Loucy (cell line): ENCODE data around the gene IGFBP6.

Experiments used
- H2AFZ ChIP-seq: fragments of 200-600 bp; sonication (generic); 2 replicates; pipeline ENCODE4 v1.6.0; 2016; ENCODE audit warnings: antibody characterized with exemption, mild to moderate bottlenecking, low read length, moderate library complexity
- H3F3A ChIP-seq: fragments of 200-600 bp; 2 replicates; pipeline ENCODE4 v1.6.0; 2016; ENCODE audit warnings: antibody characterized with exemption, low read depth, mild to moderate bottlenecking
- H3K27me3 ChIP-seq: fragments of 200-600 bp; sonication (generic); 2 replicates; pipeline ENCODE4 v1.6.1; 2014; ENCODE audit warnings: low read length, mild to moderate bottlenecking; ENCODE audit not compliant: insufficient read depth, poor library complexity, severe bottlenecking
- H3K36me3 ChIP-seq: fragments of 200-600 bp; sonication (generic); 2 replicates; pipeline ENCODE4 v1.6.1; 2016; ENCODE audit warnings: low read length; ENCODE audit not compliant: insufficient read depth
- H3K4me1 ChIP-seq: fragments of 200-600 bp; sonication (generic); 2 replicates; pipeline ENCODE4 v1.5.1; 2014; ENCODE audit warnings: low read length, mild to moderate bottlenecking; ENCODE audit not compliant: insufficient read depth, poor library complexity, severe bottlenecking
- H3K4me2 ChIP-seq: fragments of 200-600 bp; sonication (generic); 2 replicates; pipeline ENCODE4 v1.6.0; 2014; ENCODE audit warnings: antibody characterized with exemption, low read length, low read depth, mild to moderate bottlenecking; ENCODE audit not compliant: poor library complexity, severe bottlenecking
- H3K4me3 ChIP-seq: fragments of 200-600 bp; sonication (generic); 2 replicates; pipeline ENCODE4 v1.5.1; 2014; ENCODE audit warnings: low read length, mild to moderate bottlenecking, mixed read lengths; ENCODE audit not compliant: poor library complexity, severe bottlenecking
- H3K79me2 ChIP-seq: fragments of 200-600 bp; sonication (generic); 2 replicates; pipeline ENCODE4 v1.6.1; 2014; ENCODE audit warnings: low read length; ENCODE audit not compliant: insufficient read depth
- H3K9ac ChIP-seq: fragments of 200-600 bp; sonication (generic); 2 replicates; pipeline ENCODE4 v1.6.0; 2014; ENCODE audit warnings: mild to moderate bottlenecking, low read depth, low read length, moderate library complexity; ENCODE audit not compliant: poor library complexity, severe bottlenecking
- H3K9me2 ChIP-seq: fragments of 200-600 bp; sonication (generic); replicated peaks from 2 replicates; pipeline ENCODE4 v1.6.1; 2016; ENCODE audit warnings: low read depth, low read length, mixed read lengths
- H3K9me3 ChIP-seq: fragments of 200-600 bp; sonication (generic); 2 replicates; pipeline ENCODE4 v1.6.1; 2014; ENCODE audit warnings: mild to moderate bottlenecking, antibody characterized with exemption, low read length, low read depth; ENCODE audit not compliant: insufficient read depth
- H4K20me1 ChIP-seq: fragments of 200-600 bp; sonication (generic); 2 replicates; pipeline ENCODE4 v1.6.0; 2014; ENCODE audit warnings: antibody characterized with exemption, low read length, mild to moderate bottlenecking; ENCODE audit not compliant: insufficient read depth, poor library complexity, severe bottlenecking
- CTCF ChIP-seq: fragments of 200-600 bp; sonication (generic); conservative IDR thresholded peaks from 2 replicates; pipeline ENCODE4 v1.5.1; 2014; ENCODE audit warnings: mild to moderate bottlenecking, antibody characterized with exemption, low read length
- EZH2phosphoT487 ChIP-seq: fragments of 200-600 bp; IDR thresholded peaks from 2 replicates; pipeline ENCODE4 v1.6.1; 2018; ENCODE audit warnings: antibody characterized with exemption, mild to moderate bottlenecking, moderate library complexity, borderline replicate concordance

IGFBP6 gene

GRCh38 chr12:53065975-53066931, 31.2 kb upstream of the IGFBP6 start:
- Histone ChIP-seq H3K9me2 (no peaks in the 10 kb centered on the region), H3K4me2 (no peak overlapping the region), H3K4me1 (no peaks in the 10 kb centered on the region), H3F3A (no peaks in the 10 kb centered on the region), H3K9me3 (no peaks in the 10 kb centered on the region), H3K36me3 (peaks cover 7% of the 10 kb centered on the region; the same call in 1 of the 2 replicates), H3K79me2 (no peaks in the 10 kb centered on the region), H3K27me3 (no peaks in the 10 kb centered on the region), H3K4me3 (no peak overlapping the region), H4K20me1 (no peaks in the 10 kb centered on the region), H2AFZ (no peak overlapping the region), H3K9ac (no peak overlapping the region)
- TF ChIP-seq CTCF = peak; percentile 86
- TF ChIP-seq EZH2phosphoT487 = no peak

- Histone ChIP-seq H3K4me1 (peaks cover 9% of the 10 kb centered on the region), H4K20me1 (no peaks in the 10 kb centered on the region), H3K9me2 (no peaks in the 10 kb centered on the region), H3K79me2 (no peaks in the 10 kb centered on the region), H3K27me3 (no peaks in the 10 kb centered on the region), H2AFZ (no peak overlapping the region), H3K9ac (no peak overlapping the region), H3F3A (no peaks in the 10 kb centered on the region), H3K9me3 (no peaks in the 10 kb centered on the region), H3K4me3 (no peak overlapping the region), H3K4me2 (no peak overlapping the region), H3K36me3 (peaks cover 7% of the 10 kb centered on the region; the same call in 1 of the 2 replicates)
- no peak for TF ChIP-seq EZH2phosphoT487
- no peak for TF ChIP-seq CTCF
These were observed 30.1 kb upstream of the IGFBP6 start for GRCh38 chr12:53067074-53067992.

GRCh38 chr12:53067993-53068770, 29.3 kb upstream of the IGFBP6 start:
- Histone ChIP-seq H2AFZ (no peak overlapping the region), H3K9me2 (no peaks in the 10 kb centered on the region), H3K79me2 (no peaks in the 10 kb centered on the region), H3K9ac (no peak overlapping the region), H3F3A (no peaks in the 10 kb centered on the region), H3K4me2 (no peak overlapping the region), H3K9me3 (no peaks in the 10 kb centered on the region), H3K4me1 (peaks cover 14% of the 10 kb centered on the region), H3K36me3 (peaks cover 7% of the 10 kb centered on the region; the same call in 1 of the 2 replicates), H3K27me3 (no peaks in the 10 kb centered on the region), H3K4me3 (no peak overlapping the region), H4K20me1 (no peaks in the 10 kb centered on the region)
- TF ChIP-seq CTCF = no peak
- no peak for TF ChIP-seq EZH2phosphoT487
